ENCODE measurements around the gene TAS2R14.

DNA sequence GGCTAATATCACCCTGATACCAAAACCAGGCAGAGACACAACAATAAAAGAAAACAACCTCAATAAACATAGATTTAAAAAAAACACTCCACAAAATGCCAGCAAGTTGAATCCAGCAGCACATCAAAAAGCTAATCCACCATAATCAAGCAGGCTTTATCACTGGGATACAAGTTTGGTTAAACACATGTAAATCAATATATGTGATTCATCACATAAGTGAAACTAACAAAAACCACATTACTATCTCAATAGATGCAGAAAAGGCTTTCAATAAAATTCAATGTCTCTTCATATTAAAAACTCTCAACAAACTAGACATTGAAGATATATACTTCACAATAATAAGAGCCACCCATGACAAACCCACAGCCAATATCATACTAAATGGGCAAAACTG lies 17.0 kb upstream of the TAS2R14 start:
- TF ChIP-seq EZH2 (IDR thresholded peaks at IDR 0.05; ENCODE audit: borderline replicate concordance, low read depth, low read length, severe bottlenecking), result no peak
- TF ChIP-seq, protein P1, sequence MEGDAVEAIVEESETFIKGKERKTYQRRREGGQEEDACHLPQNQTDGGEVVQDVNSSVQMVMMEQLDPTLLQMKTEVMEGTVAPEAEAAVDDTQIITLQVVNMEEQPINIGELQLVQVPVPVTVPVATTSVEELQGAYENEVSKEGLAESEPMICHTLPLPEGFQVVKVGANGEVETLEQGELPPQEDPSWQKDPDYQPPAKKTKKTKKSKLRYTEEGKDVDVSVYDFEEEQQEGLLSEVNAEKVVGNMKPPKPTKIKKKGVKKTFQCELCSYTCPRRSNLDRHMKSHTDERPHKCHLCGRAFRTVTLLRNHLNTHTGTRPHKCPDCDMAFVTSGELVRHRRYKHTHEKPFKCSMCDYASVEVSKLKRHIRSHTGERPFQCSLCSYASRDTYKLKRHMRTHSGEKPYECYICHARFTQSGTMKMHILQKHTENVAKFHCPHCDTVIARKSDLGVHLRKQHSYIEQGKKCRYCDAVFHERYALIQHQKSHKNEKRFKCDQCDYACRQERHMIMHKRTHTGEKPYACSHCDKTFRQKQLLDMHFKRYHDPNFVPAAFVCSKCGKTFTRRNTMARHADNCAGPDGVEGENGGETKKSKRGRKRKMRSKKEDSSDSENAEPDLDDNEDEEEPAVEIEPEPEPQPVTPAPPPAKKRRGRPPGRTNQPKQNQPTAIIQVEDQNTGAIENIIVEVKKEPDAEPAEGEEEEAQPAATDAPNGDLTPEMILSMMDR (IDR thresholded peaks at IDR 0.05; ENCODE audit: borderline replicate concordance, extremely low read depth, low read length, poor library complexity, severe bottlenecking), result no peak

Data from DND-41 (cell line).